Measurements from ENCODE around the gene CALU.
A peak's percentile ranks its signal among the peaks of the same experiment; 100 is the strongest.

Gene CALU

DNA sequence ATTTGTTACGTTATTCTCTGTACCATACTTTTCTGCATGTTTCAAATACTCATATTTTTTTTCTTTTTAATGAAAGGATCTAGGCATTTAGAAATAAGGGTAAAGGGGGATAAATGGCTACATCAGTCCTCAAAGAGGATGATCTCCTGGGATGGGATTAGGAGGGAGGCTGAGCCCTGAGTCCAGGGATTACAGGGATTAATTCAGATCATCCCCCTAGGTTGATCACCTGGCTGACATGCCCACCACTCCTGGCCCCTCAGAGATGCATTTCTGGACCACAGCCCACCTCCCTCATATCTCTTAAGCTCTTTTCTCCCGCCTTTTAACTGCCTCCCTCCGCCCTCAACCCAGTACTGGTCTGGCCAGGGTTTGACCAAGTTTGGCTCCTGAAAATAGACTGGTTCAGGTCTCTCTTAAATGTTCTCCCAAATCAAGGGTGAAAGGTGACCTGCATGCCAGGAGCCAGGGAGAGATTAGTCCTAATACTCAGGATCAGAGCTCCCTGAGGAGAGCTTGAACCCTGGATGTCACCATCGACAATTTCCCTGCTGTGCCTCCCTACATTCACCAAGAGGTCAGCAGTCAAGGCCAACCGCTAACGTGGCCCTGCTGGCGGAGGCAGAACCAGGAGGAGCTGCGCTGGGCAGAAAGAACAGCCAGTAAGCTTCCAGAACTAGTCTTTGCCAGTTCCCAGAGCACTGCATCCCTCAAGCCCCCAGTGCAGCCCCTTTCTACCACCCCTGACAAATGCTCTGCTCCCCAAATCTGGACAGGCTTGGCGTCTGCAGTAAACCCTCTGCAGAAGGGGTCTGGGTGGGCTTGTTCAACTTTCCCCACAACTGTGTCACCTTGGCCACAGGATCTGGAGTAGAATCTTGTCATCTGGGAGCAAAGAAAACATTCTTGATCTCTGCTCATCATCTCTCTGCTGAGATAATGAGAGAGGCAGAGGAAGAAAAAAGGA is 49.6 kb downstream of the CALU start:
- DNase-seq = no peak

DNA sequence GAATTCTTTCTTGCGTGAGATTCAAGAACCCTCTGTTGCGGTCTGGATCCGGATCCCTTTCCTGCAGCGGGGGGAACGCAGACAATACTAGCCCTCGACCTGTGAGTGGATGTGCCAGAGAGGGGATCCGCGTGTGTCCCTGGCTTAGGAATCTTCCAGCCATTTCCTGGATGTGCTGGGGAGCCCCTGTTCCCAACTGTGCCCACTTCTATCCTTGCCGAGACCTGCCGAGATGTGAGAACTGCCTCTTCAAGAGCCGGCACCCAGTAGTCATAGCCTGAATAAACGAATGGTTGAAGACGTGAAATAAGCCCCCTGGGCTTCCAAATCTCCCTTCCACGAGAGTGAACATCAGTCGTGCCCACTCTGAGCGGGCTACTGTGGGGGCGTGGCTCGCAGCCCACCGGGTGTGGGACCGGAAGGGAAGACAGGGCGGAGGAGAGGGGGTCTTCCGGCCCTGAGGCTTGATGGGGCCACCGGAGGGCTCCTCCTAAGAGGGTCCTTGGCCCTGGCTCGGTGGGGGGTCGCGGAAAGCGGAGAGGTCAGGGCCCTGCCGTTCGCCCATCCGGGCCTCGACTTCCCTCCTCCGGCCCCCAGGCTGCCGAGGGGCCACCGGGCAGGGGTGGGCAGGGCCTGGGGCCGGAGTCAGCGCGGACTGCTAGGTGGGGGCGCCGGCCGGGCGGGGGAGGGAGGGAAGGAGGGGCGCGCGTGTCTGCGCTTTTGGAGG is 51.3 kb downstream of the CALU start:
- peak in 3 of 6 experiments; percentile 16 to 35 (median 31) for DNase-seq

DNA sequence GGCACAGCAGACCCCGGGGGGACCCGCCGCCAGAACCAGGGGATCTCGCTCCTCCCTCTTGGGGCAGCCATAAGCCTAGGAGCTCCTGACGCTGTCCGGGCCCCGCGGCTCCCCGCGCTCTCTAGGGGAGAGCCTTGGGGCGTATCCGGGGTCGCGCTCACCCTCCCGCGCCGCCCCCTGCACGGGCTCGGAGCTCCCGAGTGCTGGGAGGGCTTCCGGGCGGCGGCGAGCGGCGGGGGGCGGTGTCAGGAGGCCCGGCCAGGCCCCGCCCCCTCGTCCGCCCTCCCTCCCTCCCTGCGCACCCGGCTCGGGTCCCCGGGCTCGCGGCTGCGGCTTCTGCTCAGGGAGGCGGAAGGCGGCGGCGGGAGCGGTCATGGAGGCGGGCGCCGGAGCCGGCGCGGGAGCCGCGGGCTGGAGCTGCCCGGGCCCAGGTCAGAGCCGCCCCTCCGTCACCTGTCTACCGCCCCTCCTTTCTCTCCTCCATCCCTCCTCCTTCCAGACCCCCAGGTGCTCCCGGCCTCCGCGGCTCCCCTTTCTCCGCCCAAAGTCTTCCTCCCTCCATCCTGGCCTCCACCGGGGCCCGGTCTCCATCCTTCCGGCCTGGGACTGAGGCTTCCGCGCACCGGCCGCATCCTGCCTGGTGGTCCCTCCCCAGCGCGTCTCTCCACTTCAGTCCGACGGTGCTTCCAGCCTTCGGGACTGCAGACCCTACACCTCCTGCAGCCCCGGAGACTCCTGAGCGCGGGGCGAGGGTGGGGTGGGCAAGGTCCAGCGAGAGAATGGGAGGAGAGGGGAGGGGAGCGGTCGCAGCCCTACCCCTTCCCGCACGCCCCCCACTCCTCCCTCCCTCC is 52.2 kb downstream of the CALU start, which contains the start of gene CCDC136:
TSS of gene CCDC136 (plus strand) at position 848 of the 851 bp plus-strand sequence. CDS start 444 bp downstream, outside the sequence.
- peak; percentile 60 to 80 (median 76) for DNase-seq

DNA sequence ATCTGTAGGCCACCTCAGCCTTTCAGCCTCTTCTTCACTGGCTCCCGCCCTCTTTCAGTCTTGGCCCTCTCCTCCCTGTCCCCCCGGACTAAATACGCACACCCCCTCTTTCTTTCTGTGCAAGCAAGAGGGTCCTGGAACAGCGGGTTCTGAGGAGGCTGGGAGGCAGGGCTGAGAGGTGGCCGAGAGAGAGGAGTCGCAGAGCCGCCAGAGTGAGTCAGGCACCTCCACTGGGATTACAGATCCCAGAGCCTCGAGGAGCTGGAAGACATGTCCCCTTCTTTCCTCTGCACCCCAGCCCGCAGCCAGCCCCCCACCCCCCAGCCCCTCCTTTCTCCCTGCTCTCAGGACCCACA is 52.8 kb downstream of the CALU start:
- no peak for DNase-seq

DNA sequence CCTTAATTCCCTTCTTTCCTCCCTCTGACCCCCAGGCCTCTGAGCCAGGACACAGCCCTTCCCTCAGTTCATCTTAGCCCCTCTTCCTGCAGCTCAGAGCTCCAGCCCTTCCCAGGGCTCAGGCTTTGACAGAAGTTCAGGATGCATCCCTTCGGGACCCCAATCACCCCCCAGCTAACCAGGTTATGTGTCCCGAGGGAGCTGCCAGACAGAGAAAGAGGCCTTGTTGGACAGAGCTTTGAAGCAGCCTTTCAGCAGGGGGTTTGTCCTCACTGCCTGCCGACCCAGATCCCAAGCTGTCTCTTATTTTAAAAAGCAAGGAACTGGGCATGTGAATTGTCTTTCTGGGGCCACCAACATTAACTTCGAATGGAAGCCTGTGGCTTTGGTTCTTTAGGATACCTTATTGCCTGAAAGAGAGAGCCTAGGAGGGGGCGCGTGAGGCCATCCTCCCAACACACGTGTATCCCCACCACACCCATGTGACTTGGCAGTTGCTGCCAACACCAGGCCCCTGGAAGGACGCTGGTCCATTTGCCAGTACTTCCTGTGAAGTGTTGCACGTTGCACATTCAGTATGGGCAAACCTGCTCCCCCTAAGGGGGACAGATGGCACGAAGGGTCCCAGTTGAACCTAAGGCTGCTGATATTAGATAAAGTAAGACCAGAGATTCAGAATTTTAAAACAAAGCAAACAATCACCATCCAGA is 53.5 kb downstream of the CALU start:
- no peak for DNase-seq

DNA sequence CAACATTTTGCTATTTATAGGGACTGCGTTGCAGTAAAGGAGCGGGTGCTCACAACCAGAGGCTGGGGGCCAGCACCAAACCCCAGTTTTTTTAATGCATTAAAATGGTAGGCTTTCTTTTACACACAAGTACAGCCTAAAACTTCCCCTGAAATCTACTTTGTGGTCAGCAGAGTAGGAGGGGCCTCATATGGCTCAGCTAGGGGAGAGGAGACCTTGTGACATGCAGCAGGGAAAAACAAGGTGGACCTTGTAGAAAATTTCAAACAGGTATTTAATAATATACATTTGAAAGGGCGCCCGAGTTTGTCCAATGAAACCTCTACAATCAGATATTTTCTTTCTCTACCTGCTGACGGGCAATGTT is 54.0 kb downstream of the CALU start:
- no peak for DNase-seq

DNA sequence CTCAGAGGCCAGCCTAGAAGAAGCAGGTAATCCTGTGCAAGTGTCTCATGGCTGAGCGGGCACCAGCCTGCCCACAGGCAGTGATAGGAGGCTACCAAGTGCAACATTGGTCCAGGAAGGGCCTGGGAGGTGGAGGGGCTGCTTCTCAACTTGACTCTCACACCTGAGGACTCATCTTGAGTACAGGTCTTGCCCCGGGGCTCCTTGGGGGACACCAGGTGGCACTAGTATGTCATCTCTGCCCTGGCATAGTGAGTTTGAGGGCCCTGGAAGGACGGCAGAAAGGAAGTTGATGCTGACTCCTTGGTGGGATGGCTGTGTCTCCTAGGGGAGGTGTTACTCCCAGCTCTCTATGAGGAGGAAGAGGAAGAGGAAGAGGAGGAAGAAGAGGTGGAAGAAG is 54.9 kb downstream of the CALU start:
- peak in 3 of 6 experiments; percentile 7 to 20 (median 13) for DNase-seq

DNA sequence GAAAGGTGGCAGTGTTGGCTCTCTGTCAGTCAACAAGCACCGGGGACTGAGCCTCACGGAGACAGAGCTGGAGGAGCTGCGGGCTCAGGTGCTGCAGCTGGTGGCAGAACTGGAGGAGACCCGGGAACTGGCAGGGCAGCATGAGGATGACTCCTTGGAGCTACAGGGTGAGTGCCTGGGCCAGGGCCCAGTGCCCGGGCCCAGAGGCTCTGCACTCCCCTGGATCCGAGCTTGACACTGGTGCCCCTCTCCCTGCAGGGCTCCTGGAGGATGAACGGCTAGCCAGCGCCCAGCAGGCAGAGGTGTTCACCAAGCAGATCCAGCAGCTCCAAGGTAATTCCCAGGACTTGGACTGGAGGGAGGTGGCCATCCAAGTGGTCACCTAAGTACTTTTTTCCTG is 55.3 kb downstream of the CALU start:
- DNase-seq = no peak

DNA sequence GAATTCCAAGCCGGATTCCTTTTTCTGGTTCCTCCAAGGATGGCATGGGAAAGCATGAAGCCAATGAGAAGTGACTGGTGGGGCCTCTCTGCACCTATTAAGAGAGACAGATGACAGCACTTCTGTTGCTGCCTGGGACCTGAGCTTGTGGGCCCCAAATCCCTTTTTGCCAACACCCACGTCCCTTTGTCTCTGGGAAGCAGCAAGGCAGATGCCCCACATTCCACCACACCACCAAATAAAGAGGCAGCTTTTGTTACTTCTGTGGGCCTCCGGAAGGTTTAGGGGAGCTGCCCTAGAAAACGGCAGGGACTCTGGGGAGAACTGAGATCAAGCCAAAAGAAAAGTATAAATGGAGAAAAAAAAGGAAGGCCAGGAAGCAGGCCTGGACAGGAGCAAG is 56.0 kb downstream of the CALU start:
- DNase-seq = no peak

DNA sequence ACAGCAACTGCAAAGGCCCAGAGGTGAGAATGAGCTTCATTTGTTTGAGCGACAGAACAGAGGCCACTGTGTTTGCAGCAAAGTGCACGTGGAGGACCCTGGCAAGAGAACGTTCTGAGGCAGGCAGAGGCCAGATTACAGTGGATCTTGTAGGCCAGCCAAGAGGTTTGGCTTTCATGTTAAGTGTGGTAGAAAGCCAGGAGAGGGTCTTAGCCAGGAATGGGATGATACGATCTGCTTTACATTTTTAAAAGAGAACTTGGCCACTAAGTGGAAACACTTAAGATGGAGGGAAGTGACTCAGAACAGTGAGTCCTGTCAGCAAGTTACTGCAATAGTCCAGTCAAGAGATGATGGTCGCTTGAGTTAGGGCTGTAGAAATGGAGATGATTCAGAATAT is 57.2 kb downstream of the CALU start:
- no peak for DNase-seq

DNA sequence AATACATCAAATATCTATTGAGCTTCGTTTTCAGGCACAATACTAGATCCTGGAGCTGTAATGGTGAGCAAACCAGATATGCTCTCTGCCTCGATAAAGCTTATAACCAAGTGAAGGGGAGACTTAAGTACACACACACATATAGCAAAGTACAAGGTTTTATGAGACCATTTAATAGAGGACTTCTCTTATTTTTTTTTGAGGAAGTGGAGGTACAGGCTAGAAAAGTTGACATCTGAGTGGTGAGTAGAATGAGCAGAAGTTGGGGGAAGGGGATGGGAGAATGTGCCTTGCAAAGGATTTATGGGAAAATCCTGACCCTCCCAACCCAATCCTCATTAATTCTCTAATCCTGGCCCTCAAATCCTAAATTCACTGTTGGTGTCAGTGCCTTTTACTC is 60.3 kb downstream of the CALU start:
- DNase-seq = no peak

DNA sequence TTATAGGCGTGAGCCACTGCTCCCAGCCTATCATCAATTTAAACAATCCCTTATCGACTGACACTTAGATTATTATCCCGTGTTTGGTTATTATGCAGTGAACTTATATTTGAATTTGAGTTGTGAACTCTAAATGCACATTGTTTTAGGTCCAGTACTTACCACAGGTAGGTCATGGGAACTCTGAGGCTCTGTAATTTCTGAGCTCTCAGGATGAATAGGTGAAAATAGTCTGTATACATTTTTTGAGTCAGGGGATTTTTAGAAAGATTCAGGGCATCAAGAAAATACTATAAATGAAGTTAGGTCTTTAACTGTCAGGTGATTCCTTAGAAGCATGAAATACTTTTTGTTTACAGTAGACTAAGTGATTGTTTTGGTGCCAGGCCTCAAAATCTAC is 61.4 kb downstream of the CALU start:
- DNase-seq = no peak

DNA sequence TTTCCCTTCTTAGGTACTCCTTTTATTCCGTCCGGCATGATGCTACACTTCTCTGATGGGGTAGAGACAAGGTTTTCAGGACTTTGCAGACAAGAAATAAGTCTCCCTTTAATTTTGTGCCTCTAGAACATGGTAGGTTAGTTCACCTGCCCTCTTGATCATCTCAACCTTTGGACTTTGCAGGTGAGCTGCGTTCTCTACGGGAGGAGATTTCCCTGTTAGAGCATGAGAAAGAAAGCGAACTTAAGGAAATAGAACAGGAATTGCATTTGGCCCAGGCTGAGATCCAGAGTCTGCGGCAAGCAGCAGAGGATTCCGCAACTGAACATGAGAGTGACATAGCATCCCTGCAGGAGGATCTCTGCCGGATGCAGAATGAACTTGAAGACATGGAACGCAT is 61.8 kb downstream of the CALU start:
- no peak for DNase-seq

DNA sequence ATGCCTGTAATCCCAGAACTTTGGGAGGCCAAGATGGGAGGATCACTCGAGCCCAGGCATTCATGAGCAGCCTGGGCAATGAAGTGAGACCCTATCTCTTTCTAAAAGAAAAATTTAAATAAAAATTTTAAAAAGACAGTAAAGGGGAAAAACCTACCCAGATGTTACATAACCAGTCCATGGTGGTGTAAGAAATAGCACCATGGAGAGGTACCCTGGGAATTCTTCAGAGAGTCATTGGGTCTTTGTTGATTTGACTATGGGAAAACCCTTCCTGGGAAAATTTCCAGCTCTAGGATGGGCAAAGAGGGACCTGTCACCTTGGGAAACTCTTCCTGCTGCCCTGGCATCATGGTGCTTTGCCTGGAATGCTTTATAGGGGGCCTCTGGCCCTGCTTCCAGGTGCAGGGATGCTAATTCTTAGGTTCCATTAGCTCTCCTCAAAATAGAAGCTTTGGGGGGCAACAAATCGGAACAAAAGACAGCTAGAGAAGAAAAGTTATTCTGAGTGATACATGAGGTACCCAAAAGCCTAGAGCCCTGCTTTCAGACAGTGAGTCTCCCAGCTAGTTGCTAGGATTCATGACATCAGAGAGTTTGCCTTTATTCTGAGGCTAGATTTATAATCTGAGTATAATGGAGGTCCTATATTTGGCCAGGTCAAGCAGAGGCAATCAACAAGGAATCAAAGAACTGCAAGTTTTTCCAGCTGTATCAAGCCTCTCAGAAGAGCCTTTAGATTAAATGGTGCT is 62.7 kb downstream of the CALU start:
- DNase-seq = no peak

DNA sequence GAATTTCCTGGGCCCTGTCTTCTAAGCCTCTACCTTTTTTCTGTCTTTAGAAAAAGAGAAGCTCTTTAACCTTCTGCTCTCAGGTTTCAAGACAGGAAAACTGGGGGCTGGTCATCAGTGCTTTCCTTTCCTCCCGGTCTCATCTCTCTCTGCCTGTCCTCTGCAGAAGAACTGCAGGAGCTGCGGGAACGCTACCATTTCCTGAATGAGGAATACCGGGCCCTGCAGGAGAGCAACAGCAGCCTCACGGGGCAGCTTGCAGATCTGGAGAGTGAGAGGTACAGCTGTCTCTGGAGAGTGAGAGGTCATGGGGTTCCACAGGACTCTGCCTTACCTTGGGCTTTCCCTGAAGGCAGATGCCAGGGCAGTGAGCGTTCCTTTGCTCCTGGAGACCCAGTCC is 65.3 kb downstream of the CALU start:
- DNase-seq = no peak

DNA sequence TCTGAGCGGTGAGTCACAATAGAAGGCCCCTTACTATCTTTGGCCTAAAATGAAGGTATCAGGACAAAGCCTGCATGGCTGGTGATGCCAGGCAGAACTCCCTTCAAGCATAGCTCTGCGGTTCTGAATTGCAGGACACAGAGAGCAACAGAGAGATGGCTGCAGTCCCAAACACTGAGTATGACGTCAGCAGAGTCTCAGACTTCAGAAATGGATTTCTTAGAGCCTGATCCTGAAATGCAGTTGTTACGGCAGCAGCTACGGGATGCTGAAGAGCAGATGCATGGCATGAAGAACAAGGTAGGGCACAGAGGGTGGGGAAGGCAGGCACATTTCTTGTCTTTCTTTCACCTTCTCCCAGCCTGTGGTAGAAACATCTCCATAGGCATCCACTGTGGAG is 66.1 kb downstream of the CALU start:
- DNase-seq = no peak

DNA sequence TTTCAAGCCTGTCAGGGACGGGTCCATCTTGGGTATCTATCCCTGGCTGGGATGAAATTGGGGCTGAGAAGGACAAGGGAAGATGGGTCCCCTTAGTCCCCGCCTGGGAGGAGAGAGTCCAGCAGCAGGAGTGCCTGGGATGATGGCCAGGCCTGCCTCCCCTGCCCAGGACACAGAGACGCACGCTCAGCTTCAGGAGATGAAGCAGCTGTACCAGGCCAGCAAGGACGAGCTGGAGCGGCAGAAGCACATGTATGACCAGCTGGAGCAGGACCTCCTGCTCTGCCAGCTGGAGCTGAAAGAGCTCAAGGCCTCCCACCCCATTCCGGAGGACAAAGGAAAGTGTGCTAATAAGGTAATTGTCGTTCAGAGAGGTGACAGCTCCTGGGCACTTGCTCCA is 68.0 kb downstream of the CALU start:
- DNase-seq = no peak

DNA sequence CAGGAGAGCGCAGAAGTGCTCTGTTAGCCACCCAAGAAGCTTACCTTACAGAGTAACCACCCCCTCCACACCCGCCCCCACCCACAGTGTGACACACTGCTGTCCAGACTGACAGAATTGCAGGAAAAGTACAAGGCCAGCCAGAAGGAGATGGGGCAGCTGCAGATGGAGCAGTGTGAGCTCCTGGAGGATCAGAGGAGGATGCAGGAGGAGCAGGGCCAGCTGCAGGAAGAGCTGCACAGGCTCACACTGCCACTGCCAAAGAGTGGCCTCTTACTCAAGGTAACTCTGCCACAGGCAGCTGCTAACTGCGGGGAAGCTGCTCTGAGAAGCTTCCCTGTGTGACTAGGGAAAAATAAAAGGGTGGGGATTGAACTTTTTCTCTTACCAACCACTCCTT is 70.2 kb downstream of the CALU start:
- no peak for DNase-seq

DNA sequence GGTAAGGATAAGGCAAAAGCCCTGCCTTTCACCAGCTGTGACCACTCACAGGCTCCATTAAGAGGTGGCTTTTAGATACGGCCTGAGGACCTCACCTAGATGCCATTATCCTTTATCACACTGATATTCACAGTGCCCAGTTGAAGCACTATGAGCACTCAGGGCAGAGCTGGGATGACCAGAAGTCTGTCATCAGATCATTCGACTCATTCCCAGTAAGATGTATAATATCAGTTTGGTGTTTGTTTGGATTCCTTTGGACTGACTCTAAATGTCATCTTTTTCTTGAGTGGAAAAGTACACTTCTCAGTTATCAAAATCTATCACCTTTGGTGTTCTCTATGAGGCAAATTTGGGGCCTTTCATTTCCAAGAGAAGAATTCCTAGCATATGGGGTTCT is 71.3 kb downstream of the CALU start:
- no peak for DNase-seq

DNA sequence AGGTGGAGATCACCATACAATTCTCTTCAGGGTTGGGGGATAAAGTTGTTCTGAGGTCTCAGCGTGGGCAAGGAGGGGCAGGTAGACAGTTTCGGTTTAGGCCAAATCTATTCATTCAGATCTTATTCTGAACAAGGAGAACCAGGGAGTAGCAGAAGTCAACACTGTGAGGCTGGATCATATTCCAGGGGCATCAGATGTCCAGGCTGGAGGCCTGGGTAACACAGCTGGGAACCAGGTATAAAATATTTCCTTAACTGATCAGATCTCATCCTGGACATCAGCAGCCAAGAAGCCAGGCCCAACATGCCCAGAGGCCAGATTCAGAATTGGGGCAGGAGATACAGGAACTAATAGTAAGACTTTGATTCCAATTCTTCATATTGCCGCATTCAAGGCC is 71.8 kb downstream of the CALU start:
- DNase-seq = no peak

DNA sequence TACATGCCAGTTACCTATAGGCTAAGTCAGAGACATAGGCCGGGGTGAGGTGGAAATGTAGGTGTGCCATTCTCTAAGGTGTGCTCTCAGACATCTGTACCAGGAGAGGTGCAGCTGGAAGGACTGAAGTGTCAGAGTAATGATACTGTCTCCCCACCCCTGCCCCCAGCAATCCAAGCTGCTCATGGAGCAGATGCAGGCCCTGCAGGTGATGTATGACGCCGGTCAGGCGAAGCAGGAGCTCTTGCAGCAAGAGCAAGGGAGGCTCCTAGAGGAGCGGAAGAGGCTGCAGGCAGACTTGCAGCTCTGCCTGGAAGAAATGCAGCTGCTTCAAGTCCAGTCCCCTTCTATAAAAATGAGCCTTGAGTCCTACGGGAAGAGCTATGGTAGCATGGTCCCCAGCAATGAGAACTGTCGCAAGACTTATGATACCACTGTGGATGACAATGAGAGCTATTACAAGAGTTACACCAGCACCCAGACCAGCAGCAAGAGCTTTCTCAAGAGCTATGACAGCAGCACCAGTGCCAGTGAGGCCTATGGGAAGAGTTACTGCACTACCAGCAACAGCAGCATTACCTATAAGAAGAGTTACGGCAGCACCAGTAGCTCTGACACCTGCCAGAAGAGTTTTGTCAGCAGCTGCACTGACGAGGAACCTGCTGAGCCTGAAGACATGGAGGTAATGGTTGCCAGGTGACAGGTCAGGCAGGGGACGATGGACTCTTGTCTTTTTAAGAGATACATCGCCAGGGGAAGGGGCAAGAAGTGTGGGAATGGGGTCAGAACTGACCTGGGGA is 72.7 kb downstream of the CALU start:
- no peak for DNase-seq
